HT-29 (cell line): ENCODE data around the gene CRYBG2. TPM values are rescaled to one million over a fixed set of nuclear protein-coding genes. Genes with fewer than 3 reads are reported as not detected.
A peak's percentile ranks its signal among the peaks of the same experiment; 100 is the strongest.

Experiments used
- DNase-seq: peaks from one replicate; pipeline ENCODE4 v3.0.0-alpha.2; 2015; ENCODE audit warnings: low spot score
- total RNA-seq: library from RNA; depleted of rRNA; stranded (reverse); fragments of >200 nt; shearing (Covaris generic); gene quantifications from 2 replicates; pipeline ENCODE4 v1.2.3, GENCODE V29; 2014; rRNA removed

Gene CRYBG2
- total RNA-seq, 1 experiment from 2014 or later, result 49.4 TPM

- peak; percentile 3 for DNase-seq
Observed at GRCh38 chr1:26282401-26282918, 71.5 kb downstream of the CRYBG2 start.

DNA sequence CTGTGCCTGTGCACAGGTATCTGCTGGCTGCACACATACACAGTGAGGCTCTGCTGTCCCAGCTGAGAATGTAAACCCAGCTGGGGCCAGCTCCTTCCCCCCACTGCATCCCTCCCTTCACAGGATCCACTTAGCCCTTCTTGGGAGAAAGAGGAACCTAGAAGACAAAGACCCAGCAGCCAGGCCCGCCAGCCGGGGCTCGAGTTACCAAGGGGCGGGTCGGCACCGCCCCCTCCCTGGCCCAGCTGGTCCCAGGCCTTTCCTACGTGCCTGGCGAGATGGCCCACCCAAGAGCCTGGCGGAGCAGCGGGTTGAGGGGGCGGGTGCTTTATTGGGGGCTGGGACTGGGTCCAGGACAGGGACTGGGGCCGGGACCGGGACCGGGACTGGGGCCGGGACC, 72.0 kb downstream of the CRYBG2 start:
- peak; percentile 32 for DNase-seq

- DNase-seq, result peak; percentile 19
Observed at GRCh38 chr1:26281091-26281958, 72.6 kb downstream of the CRYBG2 start.

- DNase-seq, result peak; percentile 19
Observed at GRCh38 chr1:26280333-26281042, 73.4 kb downstream of the CRYBG2 start.

DNA sequence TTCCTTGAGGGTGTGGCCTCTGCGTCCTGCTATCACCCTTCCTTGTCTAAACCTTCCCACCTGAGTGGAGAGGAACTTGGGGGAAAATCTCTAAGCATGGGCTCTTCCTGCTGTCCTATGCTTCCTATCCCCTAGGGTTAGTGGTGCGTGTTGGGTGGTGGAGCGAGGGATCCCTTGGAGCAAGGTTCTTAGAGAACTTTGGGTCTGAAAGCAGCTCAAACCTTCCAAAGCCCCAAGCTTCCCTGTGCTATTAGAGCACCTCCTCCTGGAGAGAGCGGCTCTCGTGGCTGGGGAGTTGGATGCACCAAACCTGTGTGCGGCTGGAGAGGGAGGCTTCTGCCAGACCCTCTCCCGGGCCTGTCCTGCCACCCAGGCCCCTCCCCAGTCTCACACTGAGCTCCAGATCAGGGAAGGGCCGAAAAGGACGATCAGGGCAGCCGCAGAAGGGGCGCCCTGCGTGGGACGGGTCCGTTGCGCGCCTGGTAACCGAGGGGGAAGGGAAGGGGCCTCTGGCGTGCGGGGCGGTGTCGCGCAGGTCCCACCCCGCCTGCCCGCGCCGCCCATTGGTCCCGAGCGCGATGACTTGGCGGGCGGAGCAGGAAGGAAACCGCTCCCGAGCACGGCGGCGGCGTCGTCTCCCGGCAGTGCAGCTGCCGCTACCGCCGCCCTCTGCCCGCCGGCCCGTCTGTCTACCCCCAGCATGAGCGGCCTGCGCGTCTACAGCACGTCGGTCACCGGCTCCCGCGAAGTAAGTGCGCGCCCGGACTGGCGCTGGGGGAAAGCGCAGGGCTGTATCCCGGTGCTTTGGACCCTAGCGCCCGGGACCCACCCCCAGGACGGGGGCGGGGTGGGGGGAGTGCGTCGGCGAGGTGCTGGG, 74.2 kb downstream of the CRYBG2 start, which contains the start of gene SH3BGRL3:
SH3BGRL3 (plus strand) TSS at position 631 of the 877 bp plus-strand sequence; CDS start at position 701, 70 bp downstream.
- peak; percentile 89 for DNase-seq

- DNase-seq, result peak; percentile 75
Observed at GRCh38 chr1:26278724-26279455, 75.0 kb downstream of the CRYBG2 start.

DNA sequence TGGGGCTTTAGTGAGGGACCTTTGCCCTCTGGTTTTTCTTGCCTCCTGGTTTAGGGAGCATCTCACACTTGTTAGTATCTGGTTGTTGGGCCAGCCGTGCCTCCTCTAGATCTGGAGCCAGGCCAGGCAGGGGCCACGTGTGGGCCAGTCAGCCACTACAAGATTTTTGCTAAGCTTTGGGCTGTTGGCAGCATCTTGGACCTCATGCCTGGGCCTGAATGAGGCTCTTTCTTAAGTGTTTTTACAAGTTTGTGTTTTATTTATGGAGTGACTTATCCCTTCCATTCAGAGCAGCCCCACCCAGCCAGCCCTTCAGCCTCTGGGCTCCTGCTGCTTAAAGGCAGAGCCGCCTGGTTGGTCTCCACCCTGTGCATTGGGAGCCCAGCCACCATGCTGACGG, 75.6 kb downstream of the CRYBG2 start:
- peak; percentile 85 for DNase-seq

GRCh38 chr1:26277719-26278118, 76.2 kb downstream of the CRYBG2 start:
- no peak for DNase-seq

DNA sequence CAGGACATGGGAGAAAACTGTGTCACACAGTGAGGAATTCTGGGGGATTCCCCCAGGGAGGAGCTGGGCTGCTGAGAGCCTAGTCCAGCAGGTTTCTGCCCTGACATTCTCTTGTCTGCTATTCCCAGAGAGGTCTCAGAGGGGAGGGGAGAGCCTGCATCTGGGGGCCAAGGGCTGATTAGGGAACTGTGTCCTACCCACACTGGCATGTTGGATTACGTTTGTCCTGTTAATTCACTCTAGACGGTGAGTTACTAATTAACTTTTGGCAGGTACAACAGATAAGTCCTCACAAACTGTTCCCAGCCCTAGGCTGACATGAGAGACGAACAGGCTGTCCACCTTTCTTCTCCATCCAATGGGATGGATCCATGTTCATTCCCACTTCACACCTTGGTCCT, 76.7 kb downstream of the CRYBG2 start:
- peak; percentile 56 for DNase-seq

DNA sequence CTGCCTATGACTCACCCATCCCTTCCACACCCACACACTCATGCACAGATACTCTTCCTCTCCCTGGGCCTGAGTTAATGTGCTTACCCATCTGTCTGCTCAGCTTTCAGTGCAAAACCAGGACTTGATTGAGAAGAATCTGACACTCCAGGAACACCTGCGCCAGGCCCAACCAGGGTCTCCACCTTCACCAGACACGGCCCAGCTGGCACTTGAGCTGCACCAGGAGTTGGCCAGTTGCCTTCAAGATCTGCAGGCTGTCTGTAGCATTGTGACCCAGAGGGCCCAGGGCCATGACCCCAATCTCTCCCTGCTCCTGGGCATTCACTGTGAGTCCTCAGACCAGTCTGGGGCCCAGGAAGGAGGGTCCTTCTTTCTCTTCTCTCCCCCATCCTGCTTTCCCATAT, 77.5 kb downstream of the CRYBG2 start:
- no peak for DNase-seq

GRCh38 chr1:26275580-26276431, 78.1 kb downstream of the CRYBG2 start:
- peak; percentile 97 for DNase-seq

DNA sequence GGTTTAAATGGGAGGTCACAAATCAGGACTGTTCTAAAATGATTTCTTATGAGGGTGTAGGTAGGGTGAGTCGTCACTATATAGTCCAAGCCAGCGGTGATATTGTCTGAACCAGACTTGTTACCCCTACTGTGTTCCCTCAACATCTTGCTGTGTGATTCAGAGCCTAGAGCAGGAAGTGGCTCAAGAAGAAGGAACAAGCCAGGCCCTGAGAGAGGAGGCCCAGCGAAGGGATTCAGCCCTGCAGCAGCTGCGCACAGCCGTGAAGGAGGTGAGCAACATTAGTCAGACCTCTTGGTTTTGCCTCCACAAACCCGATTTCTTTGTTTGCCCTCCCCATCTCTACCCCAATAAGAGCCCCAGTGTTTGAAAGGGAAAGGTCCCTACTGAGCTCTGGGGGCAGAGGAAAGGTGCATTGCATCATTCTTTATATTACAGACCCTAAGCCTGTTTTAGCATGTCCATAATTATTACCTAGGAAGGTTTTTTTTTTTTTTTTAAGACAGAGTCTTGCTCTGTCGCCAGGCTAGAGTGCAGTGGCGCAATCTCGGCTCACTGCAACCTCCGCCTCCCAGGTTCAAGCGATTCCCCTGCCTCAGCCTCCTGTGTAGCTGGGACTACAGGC, 79.0 kb downstream of the CRYBG2 start:
- DNase-seq, result no peak

Other genes starting within 250 kb of the CRYBG2 start
- gene PDIK1L, start 242.3 kb downstream of the CRYBG2 start, total RNA-seq, result 3.9 and 4.3 TPM in 2 replicates
- gene FAM110D, start 195.1 kb downstream of the CRYBG2 start, total RNA-seq, result not detected in 2 replicates
- gene C1orf232, start 185.2 kb downstream of the CRYBG2 start, total RNA-seq, result not detected in 2 replicates
- gene ZNF593, start 184.2 kb downstream of the CRYBG2 start, total RNA-seq, result 170 and 217 TPM in 2 replicates
- gene ZNF593OS, start 182.3 kb downstream of the CRYBG2 start, total RNA-seq, result 1.6 TPM in 1 of 2 replicates, not detected in the other
- gene CNKSR1, start 176.6 kb downstream of the CRYBG2 start, total RNA-seq, result 39.9 and 40.4 TPM in 2 replicates
- not detected in 2 replicates for gene CATSPER4, start 163.5 kb downstream of the CRYBG2 start, total RNA-seq
- gene CEP85, start 119.9 kb downstream of the CRYBG2 start, total RNA-seq, result 25.8 and 27.0 TPM in 2 replicates
- gene SH3BGRL3, start 74.0 kb downstream of the CRYBG2 start, total RNA-seq, result 172 and 198 TPM in 2 replicates
- gene UBXN11, start 47.5 kb downstream of the CRYBG2 start, total RNA-seq, result 22.0 and 26.8 TPM in 2 replicates
- 1.5 and 2.1 TPM in 2 replicates for gene CD52, start 36.2 kb downstream of the CRYBG2 start, total RNA-seq
- gene ZNF683, start 18.6 kb upstream of the CRYBG2 start, total RNA-seq, result not detected in 2 replicates
- gene LIN28A, start 56.7 kb upstream of the CRYBG2 start, total RNA-seq, result not detected in 2 replicates
- gene DHDDS, start 78.2 kb upstream of the CRYBG2 start, total RNA-seq, result 36.0 and 43.9 TPM in 2 replicates
- gene HMGN2, start 118.3 kb upstream of the CRYBG2 start, total RNA-seq, result 449 and 531 TPM in 2 replicates
- gene RPS6KA1, start 175.6 kb upstream of the CRYBG2 start, total RNA-seq, result 72.6 and 79.8 TPM in 2 replicates